ENCODE results near the gene FAM53A. TPM values are rescaled to one million over a fixed set of nuclear protein-coding genes. Genes with fewer than 3 reads are reported as not detected.

The FAM53A gene
- total RNA-seq, 1 donor from 2014 or later: 1.7 TPM

- H3K4me1 ChIP-seq: no peaks in the 10 kb centered on the region
- H3K27ac ChIP-seq: no peak overlapping the region
- intact Hi-C loops (cut with DNase I): no loop called here
- ATAC-seq (no peak), DNase-seq (peak; percentile 22)
- peaks cover 5% of the 10 kb centered on the region for H3K27me3 ChIP-seq (ENCODE audit: low read depth)
- TF ChIP-seq CTCF (IDR thresholded peaks at IDR 0.05): no peak
- no peaks in the 10 kb centered on the region for H3K36me3 ChIP-seq
- H3K9me3 ChIP-seq: peaks cover 2% of the 10 kb centered on the region
- no peak overlapping the region for H3K4me3 ChIP-seq
Measured at GRCh38 chr4:1596393-1596792, 87.7 kb downstream of the FAM53A start.

- no peak for TF ChIP-seq CTCF (IDR thresholded peaks at IDR 0.05)
- no peaks in the 10 kb centered on the region for H3K4me1 ChIP-seq
- no peak for ATAC-seq
- DNase-seq: peak; percentile 23
- H3K4me3 ChIP-seq: no peak overlapping the region
- no peak overlapping the region for H3K27ac ChIP-seq
- no peaks in the 10 kb centered on the region for H3K36me3 ChIP-seq
- H3K9me3 ChIP-seq: peaks cover 8% of the 10 kb centered on the region
- intact Hi-C loops (cut with DNase I): no loop called here
- H3K27me3 ChIP-seq (ENCODE audit: low read depth): peaks cover 5% of the 10 kb centered on the region
Measured at GRCh38 chr4:1595789-1596325, 88.3 kb downstream of the FAM53A start.

- peaks cover 5% of the 10 kb centered on the region for H3K27me3 ChIP-seq (ENCODE audit: low read depth)
- no peak overlapping the region for H3K27ac ChIP-seq
- no peaks in the 10 kb centered on the region for H3K4me1 ChIP-seq
- no peak for TF ChIP-seq CTCF (IDR thresholded peaks at IDR 0.05)
- intact Hi-C loops (cut with DNase I): no loop called here
- no peak overlapping the region for H3K4me3 ChIP-seq
- peaks cover 8% of the 10 kb centered on the region for H3K9me3 ChIP-seq
- DNase-seq: peak; percentile 20
- no peak for ATAC-seq
- no peaks in the 10 kb centered on the region for H3K36me3 ChIP-seq
Measured at GRCh38 chr4:1594871-1595788, 89.0 kb downstream of the FAM53A start.

- H3K4me3 ChIP-seq: no peak overlapping the region
- TF ChIP-seq CTCF (IDR thresholded peaks at IDR 0.05): no peak
- peaks cover 5% of the 10 kb centered on the region for H3K27me3 ChIP-seq (ENCODE audit: low read depth)
- H3K4me1 ChIP-seq: no peaks in the 10 kb centered on the region
- DNase-seq (peak; percentile 16), ATAC-seq (no peak)
- no peaks in the 10 kb centered on the region for H3K36me3 ChIP-seq
- H3K27ac ChIP-seq: no peak overlapping the region
- intact Hi-C loops (cut with DNase I): no loop called here
- peaks cover 18% of the 10 kb centered on the region for H3K9me3 ChIP-seq
Measured at GRCh38 chr4:1593881-1594345, 90.2 kb downstream of the FAM53A start.

GRCh38 chr4:1593458-1593857 lies 90.7 kb downstream of the FAM53A start:
- Histone ChIP-seq H3K9me3 (peaks cover 18% of the 10 kb centered on the region), H3K27me3 (ENCODE audit: low read depth) (peaks cover 5% of the 10 kb centered on the region), H3K4me3 (no peak overlapping the region), H3K4me1 (no peaks in the 10 kb centered on the region), H3K36me3 (no peaks in the 10 kb centered on the region), H3K27ac (no peak overlapping the region)
- intact Hi-C loops (cut with DNase I): no loop called here
- DNase-seq: peak; percentile 13
- ATAC-seq: no peak
- no peak for TF ChIP-seq CTCF (IDR thresholded peaks at IDR 0.05)

Measured in lower lobe of right lung (tissue), 2 donors.